DOHH2 (cell line): ENCODE measurements around the gene ZNF865.
"Not testable (repeated sequence)": the region's sequence is repeated elsewhere in the genome, so short reads cannot be mapped to it uniquely, and the experiment has no call there.

Experiments
- H3F3A ChIP-seq: fragments of 200-600 bp; sonication (generic), shearing (Covaris generic); 2 replicates; pipeline ENCODE4 v1.6.0; 2016; ENCODE audit warnings: antibody characterized with exemption, mild to moderate bottlenecking; ENCODE audit not compliant: control insufficient read depth, insufficient read depth
- H3K27ac ChIP-seq: fragments of 200-600 bp; sonication (generic); 2 replicates; pipeline ENCODE4 v1.5.1; 2014; ENCODE audit warnings: low read depth, mild to moderate bottlenecking, low read length, moderate library complexity
- H3K27me3 ChIP-seq: fragments of 200-600 bp; sonication (generic); 2 replicates; pipeline ENCODE4 v1.6.1; 2014; ENCODE audit warnings: mild to moderate bottlenecking, low read length, mixed read lengths; ENCODE audit not compliant: control insufficient read depth
- H3K36me3 ChIP-seq: fragments of 200-600 bp; sonication (generic); 2 replicates; pipeline ENCODE4 v1.6.1; 2014; ENCODE audit warnings: mild to moderate bottlenecking, low read length, moderate library complexity, mixed read lengths; ENCODE audit not compliant: control insufficient read depth
- H3K4me1 ChIP-seq: fragments of 200-600 bp; sonication (generic); 2 replicates; pipeline ENCODE4 v1.6.1; 2014; ENCODE audit warnings: mild to moderate bottlenecking, low read length, mixed read lengths; ENCODE audit not compliant: control insufficient read depth
- H3K4me2 ChIP-seq: fragments of 200-600 bp; sonication (generic); 2 replicates; pipeline ENCODE4 v1.6.0; 2014; ENCODE audit warnings: mild to moderate bottlenecking, low read length, moderate library complexity
- H3K4me3 ChIP-seq: fragments of 200-600 bp; sonication (generic); 2 replicates; pipeline ENCODE4 v1.5.1; 2014; ENCODE audit warnings: mild to moderate bottlenecking, low read length, mixed read lengths
- H3K79me2 ChIP-seq: fragments of 200-600 bp; sonication (generic); 2 replicates; pipeline ENCODE4 v1.6.1; 2014; ENCODE audit warnings: mild to moderate bottlenecking, low read length, mixed read lengths; ENCODE audit not compliant: control insufficient read depth
- H3K9me2 ChIP-seq: fragments of 200-600 bp; sonication (generic); replicated peaks from 2 replicates; pipeline ENCODE4 v1.6.1; 2014; ENCODE audit warnings: mild to moderate bottlenecking, low read length, mixed read lengths; ENCODE audit not compliant: control insufficient read depth
- H3K9me3 ChIP-seq: fragments of 200-600 bp; sonication (generic); 2 replicates; pipeline ENCODE4 v1.6.1; 2014; ENCODE audit warnings: antibody characterized with exemption, low read length, mixed read lengths; ENCODE audit not compliant: control insufficient read depth, insufficient read depth
- H4K20me1 ChIP-seq: fragments of 200-600 bp; sonication (generic); 2 replicates; pipeline ENCODE4 v1.6.0; 2014; ENCODE audit warnings: low read depth, mild to moderate bottlenecking, antibody characterized with exemption, low read length, moderate library complexity; ENCODE audit not compliant: control insufficient read depth, insufficient read depth
- CTCF ChIP-seq: fragments of 200-600 bp; sonication (generic); IDR thresholded peaks from one replicate; pipeline ENCODE4 v1.5.1; 2014; ENCODE audit warnings: antibody characterized with exemption, mild to moderate bottlenecking, low read depth, low read length; ENCODE audit not compliant: poor library complexity, severe bottlenecking
- EZH2phosphoT487 ChIP-seq: fragments of 200-600 bp; sonication (generic); IDR thresholded peaks from 2 replicates; pipeline ENCODE4 v1.6.1; 2017; ENCODE audit warnings: borderline replicate concordance, mild to moderate bottlenecking, antibody characterized with exemption, low read length, moderate library complexity, mixed read lengths

ZNF865 gene

GRCh38 chr19:55566823-55567222, 38.6 kb upstream of the ZNF865 start:
- Histone ChIP-seq H3K4me2 (no peak overlapping the region), H3K27me3 (no peaks in the 10 kb centered on the region), H3K4me1 (no peaks in the 10 kb centered on the region), H3K9me2 (no peaks in the 10 kb centered on the region), H3K4me3 (no peak overlapping the region), H3K9me3 (no peaks in the 10 kb centered on the region), H3K36me3 (no peaks in the 10 kb centered on the region), H3F3A (no peaks in the 10 kb centered on the region), H4K20me1 (no peaks in the 10 kb centered on the region), H3K79me2 (no peaks in the 10 kb centered on the region), H3K27ac (no peak overlapping the region)
- TF ChIP-seq CTCF (no peak), EZH2phosphoT487 (no peak)

GRCh38 chr19:55567708-55568328, 37.6 kb upstream of the ZNF865 start:
- Histone ChIP-seq H3K27ac (no peak overlapping the region), H3K27me3 (no peaks in the 10 kb centered on the region), H3K4me3 (no peak overlapping the region), H3K9me2 (no peaks in the 10 kb centered on the region), H3K79me2 (no peaks in the 10 kb centered on the region), H3K36me3 (no peaks in the 10 kb centered on the region), H3K4me1 (no peaks in the 10 kb centered on the region), H3K4me2 (no peak overlapping the region), H4K20me1 (no peaks in the 10 kb centered on the region), H3F3A (no peaks in the 10 kb centered on the region), H3K9me3 (no peaks in the 10 kb centered on the region)
- TF ChIP-seq CTCF, result no peak
- TF ChIP-seq EZH2phosphoT487, result no peak

GRCh38 chr19:55569477-55569876, 36.0 kb upstream of the ZNF865 start:
- not testable (repeated sequence) for H3K4me2 ChIP-seq, H3K79me2 ChIP-seq, H3K4me1 ChIP-seq, H3K9me2 ChIP-seq, H3F3A ChIP-seq, H3K4me3 ChIP-seq, H3K36me3 ChIP-seq, H3K27me3 ChIP-seq, H4K20me1 ChIP-seq, H3K27ac ChIP-seq, H3K9me3 ChIP-seq

- H3K27ac ChIP-seq, H4K20me1 ChIP-seq, H3F3A ChIP-seq, H3K27me3 ChIP-seq, H3K4me1 ChIP-seq, H3K9me3 ChIP-seq, H3K4me3 ChIP-seq, H3K9me2 ChIP-seq, H3K79me2 ChIP-seq, H3K4me2 ChIP-seq: not testable (repeated sequence)
- peaks cover 12% of the 10 kb centered on the region for H3K36me3 ChIP-seq
Observed at GRCh38 chr19:55573929-55574328, 31.5 kb upstream of the ZNF865 start.
